SK-N-SH treated with all-trans-retinoic acid at 6 μM for 48 hours (cell line): ENCODE data around the gene CSH1.
"Not testable (repeated sequence)": the region's sequence is repeated elsewhere in the genome, so short reads cannot be mapped to it uniquely, and the experiment has no call there.

Experiments
- PPARA ChIP-seq: fragments of 250-450 bp; sonication (Bioruptor Pico); IDR thresholded peaks from 2 replicates; pipeline ENCODE4 v1.5.0; 2020; ENCODE audit warnings: mild to moderate bottlenecking, borderline replicate concordance
- RARB ChIP-seq: fragments of 250-450 bp; sonication (Bioruptor Pico); IDR thresholded peaks from 2 replicates; pipeline ENCODE4 v1.8.0; 2021; ENCODE audit warnings: mild to moderate bottlenecking, moderate library complexity
- ZFP30 ChIP-seq: fragments of 450-650 bp; formaldehyde crosslinking; IDR thresholded peaks from 2 replicates; pipeline ENCODE4 v1.5.0; 2022; ENCODE audit warnings: mild to moderate bottlenecking, moderate library complexity
- ZNF565 ChIP-seq: fragments of 450-650 bp; formaldehyde crosslinking; conservative IDR thresholded peaks from 2 replicates; pipeline ENCODE4 v1.5.0; 2020; ENCODE audit warnings: low read depth, mild to moderate bottlenecking, moderate library complexity
- TF ChIP-seq, protein P1 (sequence below): fragments of 250-450 bp; sonication (Bioruptor Pico); IDR thresholded peaks from 2 replicates; pipeline ENCODE4 v1.8.0; 2020; ENCODE audit warnings: mild to moderate bottlenecking, moderate library complexity, borderline replicate concordance
- TF ChIP-seq, protein P2 (sequence below): fragments of 250-450 bp; sonication (Bioruptor Pico); IDR thresholded peaks from 2 replicates; pipeline ENCODE4 v1.5.1; 2020; ENCODE audit warnings: low read depth, mild to moderate bottlenecking, moderate library complexity

DNA sequence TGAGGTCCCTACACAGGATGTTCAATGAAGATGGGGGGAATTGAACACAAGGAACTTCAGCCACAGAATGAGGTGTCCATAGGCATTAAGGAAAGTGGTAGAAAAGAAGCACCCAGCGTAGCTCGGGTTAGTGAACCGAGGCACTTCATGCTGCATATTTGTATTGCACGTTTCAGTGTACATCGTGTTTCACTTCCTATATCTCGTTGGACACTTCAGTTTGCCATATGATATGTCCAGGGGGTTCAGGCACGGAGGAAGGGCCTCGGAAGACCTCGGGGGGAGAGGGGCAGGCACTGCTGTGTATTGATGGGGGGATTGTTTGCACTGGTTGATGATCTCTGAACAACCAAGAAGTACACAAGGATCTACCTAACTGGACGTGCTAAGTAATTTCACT, 19.4 kb upstream of the CSH1 start:
- TF ChIP-seq ZNF565 (CRISPR knock-in tag); ZFP30; RARB (CRISPR knock-in tag); PPARA (CRISPR knock-in tag): not testable (repeated sequence)
- TF ChIP-seq, protein P1, sequence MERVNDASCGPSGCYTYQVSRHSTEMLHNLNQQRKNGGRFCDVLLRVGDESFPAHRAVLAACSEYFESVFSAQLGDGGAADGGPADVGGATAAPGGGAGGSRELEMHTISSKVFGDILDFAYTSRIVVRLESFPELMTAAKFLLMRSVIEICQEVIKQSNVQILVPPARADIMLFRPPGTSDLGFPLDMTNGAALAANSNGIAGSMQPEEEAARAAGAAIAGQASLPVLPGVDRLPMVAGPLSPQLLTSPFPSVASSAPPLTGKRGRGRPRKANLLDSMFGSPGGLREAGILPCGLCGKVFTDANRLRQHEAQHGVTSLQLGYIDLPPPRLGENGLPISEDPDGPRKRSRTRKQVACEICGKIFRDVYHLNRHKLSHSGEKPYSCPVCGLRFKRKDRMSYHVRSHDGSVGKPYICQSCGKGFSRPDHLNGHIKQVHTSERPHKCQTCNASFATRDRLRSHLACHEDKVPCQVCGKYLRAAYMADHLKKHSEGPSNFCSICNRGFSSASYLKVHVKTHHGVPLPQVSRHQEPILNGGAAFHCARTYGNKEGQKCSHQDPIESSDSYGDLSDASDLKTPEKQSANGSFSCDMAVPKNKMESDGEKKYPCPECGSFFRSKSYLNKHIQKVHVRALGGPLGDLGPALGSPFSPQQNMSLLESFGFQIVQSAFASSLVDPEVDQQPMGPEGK = not testable (repeated sequence)
- TF ChIP-seq, protein P2, sequence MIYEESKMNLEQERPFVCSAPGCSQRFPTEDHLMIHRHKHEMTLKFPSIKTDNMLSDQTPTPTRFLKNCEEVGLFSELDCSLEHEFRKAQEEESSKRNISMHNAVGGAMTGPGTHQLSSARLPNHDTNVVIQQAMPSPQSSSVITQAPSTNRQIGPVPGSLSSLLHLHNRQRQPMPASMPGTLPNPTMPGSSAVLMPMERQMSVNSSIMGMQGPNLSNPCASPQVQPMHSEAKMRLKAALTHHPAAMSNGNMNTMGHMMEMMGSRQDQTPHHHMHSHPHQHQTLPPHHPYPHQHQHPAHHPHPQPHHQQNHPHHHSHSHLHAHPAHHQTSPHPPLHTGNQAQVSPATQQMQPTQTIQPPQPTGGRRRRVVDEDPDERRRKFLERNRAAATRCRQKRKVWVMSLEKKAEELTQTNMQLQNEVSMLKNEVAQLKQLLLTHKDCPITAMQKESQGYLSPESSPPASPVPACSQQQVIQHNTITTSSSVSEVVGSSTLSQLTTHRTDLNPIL (CRISPR knock-in tag) = not testable (repeated sequence)
